ENCODE data around the gene IKZF4.

IKZF4 gene

DNA sequence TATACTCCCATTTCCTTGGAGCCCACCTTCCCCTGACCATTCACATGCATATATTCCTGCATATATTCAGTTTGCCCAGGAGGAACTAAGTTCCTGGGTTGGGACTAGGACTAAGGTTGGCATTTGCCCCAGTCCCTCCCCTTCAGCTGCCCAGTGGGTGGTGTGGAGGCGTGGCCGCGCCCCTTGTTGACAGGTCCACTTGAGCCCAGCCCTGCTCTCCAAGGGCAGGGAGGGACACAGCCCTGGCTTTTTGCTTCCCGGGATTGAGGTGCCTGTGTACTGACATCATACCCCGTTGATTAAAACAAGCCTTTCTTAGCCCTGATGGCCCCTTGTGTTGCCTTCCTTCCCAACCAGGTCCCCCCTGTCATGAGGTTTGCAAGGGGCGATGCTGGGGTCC lies 66.4 kb downstream of the IKZF4 start:
- no peaks in the 10 kb centered on the region for H3K9me3 ChIP-seq (ENCODE audit: insufficient read depth, low read depth, low read length)
- no peak overlapping the region for H3K9ac ChIP-seq (ENCODE audit: low read depth, low read length)
- no peak overlapping the region for H3K4me3 ChIP-seq (ENCODE audit: low read length)
- H3K27ac ChIP-seq (ENCODE audit: low read length): no peak overlapping the region
- no peaks in the 10 kb centered on the region for H3K27me3 ChIP-seq (ENCODE audit: insufficient read depth, low read length)
- peaks cover 72% of the 10 kb centered on the region for H3K36me3 ChIP-seq (ENCODE audit: insufficient read depth, low read depth, low read length)
- peaks cover 4% of the 10 kb centered on the region for H3K4me1 ChIP-seq (ENCODE audit: insufficient read depth, low read length)

Measured in iPS-20b (cell line).